Medulla oblongata (tissue), 1 donor: Measurements from ENCODE around the gene NAALADL2.

Experiments
- DNase-seq: peaks from one replicate; pipeline ENCODE4 v3.0.0-alpha.2; 2015; ENCODE audit errors: extremely low spot score

Gene NAALADL2

GRCh38 chr3:174884776-174885568 is 25.8 kb downstream of the NAALADL2 start:
- DNase-seq, result no peak

- no peak for DNase-seq
These were observed 32.5 kb downstream of the NAALADL2 start for GRCh38 chr3:174891524-174892203.

- no peak for DNase-seq
These were observed 47.9 kb downstream of the NAALADL2 start for GRCh38 chr3:174907027-174907426.

GRCh38 chr3:174907628-174908407 is 48.7 kb downstream of the NAALADL2 start:
- no peak for DNase-seq

- DNase-seq, result no peak
These were observed 72.6 kb downstream of the NAALADL2 start for GRCh38 chr3:174931473-174932353.

- no peak for DNase-seq
These were observed 77.5 kb downstream of the NAALADL2 start for GRCh38 chr3:174936590-174936989.

GRCh38 chr3:174937478-174937877 is 78.3 kb downstream of the NAALADL2 start:
- DNase-seq, result no peak

- no peak for DNase-seq
These were observed 79.0 kb downstream of the NAALADL2 start for GRCh38 chr3:174938102-174938501.

GRCh38 chr3:174940151-174940550 is 81.0 kb downstream of the NAALADL2 start:
- DNase-seq, result no peak

GRCh38 chr3:174945276-174945675 is 86.1 kb downstream of the NAALADL2 start:
- DNase-seq, result no peak

GRCh38 chr3:174945951-174946350 is 86.8 kb downstream of the NAALADL2 start:
- DNase-seq, result no peak

GRCh38 chr3:174949523-174949922 is 90.4 kb downstream of the NAALADL2 start:
- DNase-seq, result no peak

- no peak for DNase-seq
These were observed 91.9 kb downstream of the NAALADL2 start for GRCh38 chr3:174951034-174951433.

- DNase-seq, result no peak
These were observed 92.4 kb downstream of the NAALADL2 start for GRCh38 chr3:174951498-174952005.

- no peak for DNase-seq
These were observed 93.9 kb downstream of the NAALADL2 start for GRCh38 chr3:174953068-174953467.

- no peak for DNase-seq
These were observed 96.4 kb downstream of the NAALADL2 start for GRCh38 chr3:174955513-174956016.

- no peak for DNase-seq
These were observed 97.9 kb downstream of the NAALADL2 start for GRCh38 chr3:174957081-174957480.

- no peak for DNase-seq
These were observed 98.4 kb downstream of the NAALADL2 start for GRCh38 chr3:174957551-174958001.

- no peak for DNase-seq
These were observed 99.7 kb downstream of the NAALADL2 start for GRCh38 chr3:174958671-174959328.

- DNase-seq, result no peak
These were observed 100.5 kb downstream of the NAALADL2 start for GRCh38 chr3:174959556-174960065.
